GM19023 (cell line): ENCODE results near the gene BCHE.
A peak's percentile ranks its signal among the peaks of the same experiment; 100 is the strongest.
"Not testable (repeated sequence)": the region's sequence is repeated elsewhere in the genome, so short reads cannot be mapped to it uniquely, and the experiment has no call there.

ENCODE experiments used
- ATAC-seq: cut with Tn5 transposase; IDR thresholded peaks from one replicate; pipeline ENCODE4 v1.9.1; 2021; ENCODE audit warnings: mild to moderate bottlenecking, moderate library complexity; ENCODE audit not compliant: unreplicated experiment

Gene BCHE

GRCh38 chr3:165817160-165817709 is 20.0 kb downstream of the BCHE start:
- no peak for ATAC-seq

DNA sequence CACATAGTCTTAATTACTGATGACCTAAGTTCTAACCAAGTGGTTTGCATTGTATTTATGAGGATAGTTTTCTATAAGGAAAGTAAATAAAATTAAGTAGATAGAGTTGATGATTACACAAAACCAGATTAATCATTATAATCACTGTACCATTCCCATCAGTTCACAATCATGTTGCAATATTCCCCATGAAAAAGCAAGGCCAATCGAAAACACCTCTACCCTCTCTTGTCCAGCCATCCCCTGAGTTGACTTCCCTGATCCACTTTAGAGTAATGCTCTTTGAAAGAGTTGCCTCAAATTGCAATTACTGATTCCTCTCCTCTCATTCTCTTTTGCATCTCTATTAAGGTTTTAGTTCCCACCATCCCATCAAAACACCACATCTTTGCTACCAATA is 21.0 kb downstream of the BCHE start:
- ATAC-seq: no peak

- no peak for ATAC-seq
Measured at GRCh38 chr3:165815682-165816081, 21.5 kb downstream of the BCHE start.

DNA sequence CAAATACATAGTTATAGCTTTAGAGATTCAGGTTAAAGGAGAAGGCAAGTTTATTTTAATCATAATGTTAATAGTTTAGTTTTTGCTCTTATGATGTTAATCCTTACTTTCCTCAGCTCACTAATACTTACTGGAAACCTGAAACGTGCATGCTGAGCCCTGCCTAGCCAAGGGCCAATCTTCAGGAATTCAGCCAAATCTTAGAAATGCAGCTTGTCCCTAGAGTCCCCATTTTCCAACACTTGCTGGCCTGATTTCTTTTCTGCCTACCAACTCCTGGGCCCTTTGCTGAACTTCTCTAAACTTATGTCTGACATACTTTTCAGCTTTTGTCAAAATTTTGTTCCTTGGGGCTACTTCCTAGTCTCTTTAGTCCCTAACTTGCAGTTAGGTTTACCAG is 22.8 kb downstream of the BCHE start:
- no peak for ATAC-seq

- not testable (repeated sequence) for ATAC-seq
Measured at GRCh38 chr3:165807937-165808336, 29.3 kb downstream of the BCHE start.

- ATAC-seq: peak; percentile 83
Measured at GRCh38 chr3:165805946-165806561, 31.2 kb downstream of the BCHE start.

DNA sequence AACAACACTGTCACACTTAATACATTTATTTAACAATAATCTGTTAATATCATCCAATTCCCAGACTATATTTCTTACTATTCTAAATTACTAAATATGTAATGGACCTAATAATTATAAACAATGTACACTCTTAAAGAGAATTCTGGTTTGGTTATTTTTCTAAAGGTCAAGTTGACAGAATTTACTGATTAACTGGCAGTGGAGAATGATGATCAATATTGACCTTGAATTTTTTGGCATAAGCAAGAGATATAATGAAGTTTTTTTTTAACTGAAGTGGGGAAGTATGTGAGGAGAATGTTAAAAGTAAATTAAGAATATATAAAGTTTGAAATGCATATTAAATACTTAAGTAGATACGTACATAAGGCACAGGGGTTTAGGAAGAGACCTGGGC is 33.8 kb downstream of the BCHE start:
- ATAC-seq: no peak

- ATAC-seq: no peak
Measured at GRCh38 chr3:165800970-165801369, 36.3 kb downstream of the BCHE start.

GRCh38 chr3:165799026-165799425 is 38.2 kb downstream of the BCHE start:
- ATAC-seq: no peak

GRCh38 chr3:165797551-165797950 is 39.7 kb downstream of the BCHE start:
- ATAC-seq: no peak

- no peak for ATAC-seq
Measured at GRCh38 chr3:165796701-165797100, 40.5 kb downstream of the BCHE start.

- no peak for ATAC-seq
Measured at GRCh38 chr3:165788531-165788930, 48.7 kb downstream of the BCHE start.

- ATAC-seq: no peak
Measured at GRCh38 chr3:165786013-165786412, 51.2 kb downstream of the BCHE start.

DNA sequence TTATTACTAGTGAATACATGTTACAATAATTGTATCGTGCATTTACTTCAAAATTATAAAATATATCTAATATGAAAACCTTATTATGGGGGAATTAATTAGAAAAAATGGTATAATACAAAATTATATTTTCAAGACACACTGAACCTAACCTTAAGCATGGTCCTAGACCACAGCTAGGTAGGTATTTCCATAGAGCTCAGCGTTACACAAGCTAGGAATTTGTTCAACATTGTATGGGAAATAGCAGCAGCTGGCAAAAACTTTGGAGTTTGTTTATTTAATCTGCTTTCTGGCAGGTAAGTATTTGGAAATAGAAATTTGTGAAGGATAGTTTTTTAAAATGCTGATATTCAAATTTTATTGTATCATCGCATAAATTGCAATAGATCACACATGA is 52.9 kb downstream of the BCHE start:
- no peak for ATAC-seq

DNA sequence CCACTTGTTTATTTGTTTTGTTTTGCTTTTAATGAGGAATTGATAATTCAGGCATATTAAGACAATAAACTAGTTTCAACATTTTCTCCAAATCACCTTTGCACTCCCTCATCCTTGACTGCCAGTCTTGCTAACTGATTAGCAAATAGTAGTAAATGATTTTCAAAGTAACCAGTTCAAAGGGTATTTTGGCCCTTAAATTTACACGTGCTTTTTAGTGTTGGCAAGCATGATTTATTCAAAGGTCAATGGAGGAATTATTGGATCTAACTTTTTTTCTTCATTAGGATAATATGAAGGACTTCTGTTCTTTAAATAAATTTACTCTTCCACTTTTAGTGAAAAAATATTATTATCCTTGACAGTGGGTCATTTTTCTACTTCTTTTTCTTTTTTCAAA is 53.8 kb downstream of the BCHE start:
- no peak for ATAC-seq

DNA sequence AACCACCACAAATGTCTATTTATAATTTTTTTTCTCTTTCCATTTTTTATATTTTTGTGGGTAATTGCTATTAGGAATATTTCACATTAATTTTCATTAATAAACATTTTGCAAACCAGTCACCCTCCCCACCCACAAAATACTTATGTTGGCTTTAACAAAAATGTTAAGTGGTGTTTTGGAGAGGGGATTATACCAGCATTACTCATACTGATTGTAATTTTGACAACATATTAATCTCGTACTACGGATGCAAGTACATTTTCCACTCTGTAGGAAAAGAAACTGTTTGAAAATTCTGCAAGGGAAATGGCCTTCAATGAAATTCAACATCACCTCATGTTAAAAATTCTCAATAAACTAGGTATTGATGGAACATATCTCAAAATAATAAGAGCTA is 58.3 kb downstream of the BCHE start:
- no peak for ATAC-seq

DNA sequence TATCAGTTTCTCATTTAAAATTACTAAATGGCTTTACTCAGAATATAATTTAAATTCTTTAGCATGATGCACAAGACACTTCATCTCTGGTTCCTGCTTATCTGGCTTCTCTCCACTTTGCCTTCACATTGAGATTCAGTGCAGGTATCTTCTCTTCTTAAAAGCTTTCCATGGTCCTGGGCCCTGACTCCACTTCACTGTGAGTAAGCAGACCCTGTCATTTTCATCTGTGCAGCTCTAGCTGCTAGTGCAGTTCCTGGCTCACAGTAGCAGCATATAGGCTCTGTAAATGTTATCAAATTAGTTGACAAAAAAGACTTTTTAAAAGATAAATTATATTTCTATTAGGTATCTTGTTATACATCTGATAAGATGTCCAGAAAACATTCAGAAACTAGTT is 58.8 kb downstream of the BCHE start:
- no peak for ATAC-seq

GRCh38 chr3:165775824-165776223 is 61.4 kb downstream of the BCHE start:
- no peak for ATAC-seq

DNA sequence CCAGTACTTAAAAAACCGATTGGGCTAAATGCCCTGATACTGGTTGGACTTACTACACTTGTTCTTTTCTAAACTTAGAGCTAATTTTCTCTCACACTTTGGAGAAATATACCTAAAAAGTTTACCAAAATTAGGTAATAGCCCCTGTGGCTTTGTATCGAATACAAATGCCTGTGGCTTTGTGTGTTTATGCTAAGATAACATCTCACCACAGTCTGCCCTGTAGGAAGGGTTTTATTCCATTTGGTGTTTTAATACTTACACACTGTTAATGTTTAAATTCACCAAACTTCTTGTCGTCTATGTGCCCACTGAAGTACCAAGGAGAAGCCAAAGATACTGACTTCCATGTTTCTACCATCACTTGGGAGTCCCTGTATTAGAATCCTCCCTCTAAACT is 66.4 kb downstream of the BCHE start:
- no peak for ATAC-seq

GRCh38 chr3:165768680-165769079 is 68.5 kb downstream of the BCHE start:
- ATAC-seq: no peak

DNA sequence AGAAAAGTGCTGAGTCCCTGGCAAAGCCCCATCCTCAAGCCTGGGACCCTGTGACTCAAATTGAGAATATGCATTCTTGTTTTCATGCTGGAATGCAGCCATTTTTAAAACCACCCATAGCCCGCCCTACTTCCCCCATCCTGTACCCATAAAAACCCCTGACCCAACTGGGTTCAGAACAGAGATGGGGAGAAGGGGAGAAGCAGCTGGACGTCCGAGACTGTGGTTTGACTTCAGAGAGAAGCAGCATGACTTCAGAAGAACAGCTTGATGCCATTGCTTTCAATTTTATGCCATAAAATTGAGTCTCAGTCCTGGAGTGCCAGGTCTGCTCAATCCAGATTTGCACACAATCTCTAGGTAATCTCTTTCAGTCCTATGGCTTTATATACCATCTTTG is 78.2 kb downstream of the BCHE start:
- ATAC-seq: no peak

DNA sequence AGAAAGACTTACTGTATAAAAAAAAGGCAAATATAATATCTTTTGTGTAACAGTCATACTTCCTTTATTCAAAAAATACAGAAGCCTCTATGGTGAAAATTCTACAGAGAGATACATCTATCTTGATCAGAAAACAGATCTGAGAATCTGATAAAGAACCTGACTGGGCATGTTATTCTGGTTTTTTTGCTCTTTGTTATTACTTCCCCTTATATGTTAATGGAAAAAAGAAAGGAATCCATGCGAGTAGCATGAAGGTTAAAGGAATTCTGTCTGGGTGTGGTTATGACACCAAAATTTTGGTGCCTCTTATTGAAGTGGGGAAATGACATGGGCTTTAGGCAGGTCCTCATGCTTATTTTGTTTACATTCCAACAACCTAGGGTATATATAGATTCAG is 81.7 kb downstream of the BCHE start:
- no peak for ATAC-seq
